8988T (cell line): ENCODE data around the gene CHADL.
A peak's percentile ranks its signal among the peaks of the same experiment; 100 is the strongest.

Experiments
- DNase-seq: peaks from one replicate; pipeline ENCODE4 v3.0.0; 2011

The CHADL gene

GRCh38 chr22:41229730-41230400, 10.9 kb downstream of the CHADL start:
- no peak for DNase-seq

- DNase-seq: no peak
Observed at GRCh38 chr22:41229215-41229614, 11.5 kb downstream of the CHADL start.

- DNase-seq: no peak
Observed at GRCh38 chr22:41226723-41227655, 13.7 kb downstream of the CHADL start.

GRCh38 chr22:41223535-41223934, 17.2 kb downstream of the CHADL start:
- no peak for DNase-seq

- no peak for DNase-seq
Observed at GRCh38 chr22:41222846-41223507, 17.8 kb downstream of the CHADL start.

- DNase-seq: no peak
Observed at GRCh38 chr22:41217553-41218157, 23.1 kb downstream of the CHADL start.

GRCh38 chr22:41216984-41217383, 23.7 kb downstream of the CHADL start:
- DNase-seq: no peak

GRCh38 chr22:41215926-41216325, 24.8 kb downstream of the CHADL start:
- DNase-seq: no peak

GRCh38 chr22:41215409-41215808, 25.3 kb downstream of the CHADL start:
- no peak for DNase-seq

- no peak for DNase-seq
Observed at GRCh38 chr22:41206719-41207118, 34.0 kb downstream of the CHADL start.

- peak; percentile 86 for DNase-seq
Observed at GRCh38 chr22:41204992-41205900, 35.5 kb downstream of the CHADL start, which contains the start of gene L3MBTL2. Gene L3MBTL2 (plus strand): TSS chr22:41205312. CDS start chr22:41205363, 51 bp downstream.

GRCh38 chr22:41204066-41204465, 36.7 kb downstream of the CHADL start:
- no peak for DNase-seq

- no peak for DNase-seq
Observed at GRCh38 chr22:41203118-41203517, 37.6 kb downstream of the CHADL start.

GRCh38 chr22:41201141-41201540, 39.6 kb downstream of the CHADL start:
- no peak for DNase-seq

- no peak for DNase-seq
Observed at GRCh38 chr22:41198027-41198580, 42.6 kb downstream of the CHADL start.

- peak; percentile 77 for DNase-seq
Observed at GRCh38 chr22:41197038-41197972, 43.4 kb downstream of the CHADL start.

GRCh38 chr22:41193829-41194228, 46.9 kb downstream of the CHADL start:
- DNase-seq: no peak

GRCh38 chr22:41191467-41191866, 49.3 kb downstream of the CHADL start:
- no peak for DNase-seq

- DNase-seq: no peak
Observed at GRCh38 chr22:41184679-41185078, 56.1 kb downstream of the CHADL start.
